HepG2 (cell line): Measurements from ENCODE around the gene ACTR1B. TPM values are rescaled to one million over a fixed set of nuclear protein-coding genes. Genes with fewer than 3 reads are reported as not detected.

Experiments
- ATAC-seq: fragments of 200-7000 bp; cut with Tn5 transposase; 3 replicates; pipeline ENCODE4 v1.9.1; 2020; ENCODE audit warnings: mild to moderate bottlenecking, moderate library complexity
- BruUV-seq: library from RNA; stranded (reverse); fragments of 400-500 nt; replicated peaks from 2 replicates; lab custom pipeline; 2021; lab: Mats Ljungman, UMichigan
- CTCF ChIA-PET: fragments of 300-600 bp; formaldehyde crosslinking; extraction: SDS; loops from one replicate; lab custom pipeline; 2021; ENCODE audit warnings: low total read pairs, inconsistent platforms, low intra/inter-chr PET ratio; lab: Yijun Ruan, JAX
- POLR2A ChIA-PET: fragments of 350-600 bp; sonication (Branson Sonifier 250); formaldehyde crosslinking; loops from one replicate; lab custom pipeline; 2020; ENCODE audit warnings: antibody characterized with exemption, inconsistent platforms; lab: Yijun Ruan, JAX
- DNase-seq: peaks from one replicate; pipeline ENCODE4 v3.0.0-alpha.2; 2015; ENCODE audit warnings: low spot score
- FAIRE-seq: peaks from 3 replicates; lab custom pipeline; 2011; peaks lifted over from hg19 to GRCh38; lab: Jason Lieb, UNC
- H2AFZ ChIP-seq: one replicate; pipeline ENCODE4 v1.6.1; 2011; ENCODE audit warnings: low read length, inconsistent platforms
- H3K27ac ChIP-seq: fragments of 300-600 bp; 3 replicates; pipeline ENCODE4 v1.8.0; 2011; ENCODE audit warnings: mixed run types, mild to moderate bottlenecking, mixed read lengths, low read length, inconsistent platforms; ENCODE audit not compliant: insufficient read depth; ENCODE audit errors: extremely low read length
- H3K27me3 ChIP-seq, 2 experiments: fragments of 200-600 bp in 1 of 2; 2 replicates in 1 of 2; 3 replicates in 1 of 2; pipeline versions ENCODE4 v1.6.0 to v1.8.0; 2011; ENCODE audit warnings: low read length in 2 of 2, mild to moderate bottlenecking in 2 of 2, moderate library complexity in 2 of 2, inconsistent platforms in 1 of 2; ENCODE audit not compliant: insufficient read depth in 2 of 2, control insufficient read depth in 1 of 2
- H3K36me3 ChIP-seq, 2 experiments: fragments of 200-600 bp in 1 of 2; replicated peaks in 1 of 2; 2 replicates in 1 of 2; 3 replicates in 1 of 2; pipeline versions ENCODE4 v1.5.1 to v1.8.0; 2011; ENCODE audit warnings: low read length in 2 of 2, inconsistent platforms in 1 of 2; ENCODE audit not compliant: insufficient read depth in 2 of 2, control insufficient read depth in 1 of 2
- H3K4me1 ChIP-seq: 2 replicates; pipeline ENCODE4 v1.5.1; 2012; ENCODE audit warnings: low read length, inconsistent platforms; ENCODE audit not compliant: insufficient read depth
- H3K4me2 ChIP-seq: 2 replicates; pipeline ENCODE4 v1.6.0; 2011; ENCODE audit warnings: low read depth, low read length, inconsistent platforms
- H3K4me3 ChIP-seq, 3 experiments: fragments of 200-600 bp in 1 of 3; sonication (generic), shearing (Covaris generic) in 1 of 3; replicated peaks in 1 of 3; 2 replicates each; pipeline ENCODE4 v1.5.1; 2011 to 2016; ENCODE audit warnings: low read length in 3 of 3, inconsistent platforms in 2 of 3, low read depth in 2 of 3, mild to moderate bottlenecking in 2 of 3, control low read depth in 1 of 3, mixed read lengths in 1 of 3; ENCODE audit not compliant: insufficient read depth in 1 of 3
- H3K79me2 ChIP-seq: one replicate; pipeline ENCODE4 v1.6.1; 2011; ENCODE audit warnings: low read length, inconsistent platforms; ENCODE audit not compliant: insufficient read depth
- H3K9ac ChIP-seq: 2 replicates; pipeline ENCODE4 v1.6.0; 2011; ENCODE audit warnings: mild to moderate bottlenecking, low read depth, low read length, inconsistent platforms; ENCODE audit not compliant: insufficient read depth
- H3K9me3 ChIP-seq: 2 replicates; pipeline ENCODE4 v1.5.1; 2012; ENCODE audit warnings: mild to moderate bottlenecking, low read length
- H4K20me1 ChIP-seq: 2 replicates; pipeline ENCODE4 v1.6.0; 2011; ENCODE audit warnings: inconsistent platforms, mild to moderate bottlenecking, low read length, moderate library complexity; ENCODE audit not compliant: insufficient read depth
- BHLHE40 ChIP-seq: IDR thresholded peaks from 2 replicates; pipeline ENCODE4 v1.6.1; 2011; ENCODE audit warnings: low read length, improper control_type of control experiment
- CBX5 ChIP-seq: sonication (generic); formaldehyde crosslinking; IDR thresholded peaks from 2 replicates; pipeline ENCODE4 v1.4.0; 2020; ENCODE audit warnings: missing genetic modification reagents, borderline replicate concordance
- GTF3A ChIP-seq: sonication (generic); formaldehyde crosslinking; conservative IDR thresholded peaks from 2 replicates; pipeline ENCODE4 v1.4.0; 2020; ENCODE audit warnings: mild to moderate bottlenecking, missing genetic modification reagents
- HNF4A ChIP-seq: sonication (generic); formaldehyde crosslinking; IDR thresholded peaks from 2 replicates; pipeline ENCODE4 v1.4.0; 2020; ENCODE audit warnings: missing genetic modification reagents
- HNRNPH1 ChIP-seq: fragments of 200-400 bp; formaldehyde crosslinking; optimal IDR thresholded peaks from 2 replicates; pipeline ENCODE3; 2017; ENCODE audit warnings: mild to moderate bottlenecking, low read depth, low read length
- MYNN ChIP-seq: sonication (generic); formaldehyde crosslinking; IDR thresholded peaks from 2 replicates; pipeline ENCODE4 v1.4.0; 2020; ENCODE audit warnings: mild to moderate bottlenecking, low read depth, missing genetic modification reagents
- RBM22 ChIP-seq: fragments of 200-400 bp; formaldehyde crosslinking; optimal IDR thresholded peaks from 2 replicates; pipeline ENCODE3; 2017; ENCODE audit warnings: mild to moderate bottlenecking, low read length, moderate library complexity
- RNF2 ChIP-seq: fragments of 450-650 bp; conservative IDR thresholded peaks from 2 replicates; pipeline ENCODE4 v1.6.1; 2016; ENCODE audit warnings: low read depth
- SMAD9 ChIP-seq: sonication (generic); formaldehyde crosslinking; IDR thresholded peaks from 2 replicates; pipeline ENCODE4 v1.5.1; 2020; ENCODE audit warnings: mild to moderate bottlenecking, missing genetic modification reagents
- ZC3H13 ChIP-seq: sonication (generic); formaldehyde crosslinking; IDR thresholded peaks from 2 replicates; pipeline ENCODE4 v1.8.1; 2023; ENCODE audit warnings: mild to moderate bottlenecking, missing genetic modification reagents, moderate library complexity
- ZNF12 ChIP-seq: sonication (generic); formaldehyde crosslinking; IDR thresholded peaks from 2 replicates; pipeline ENCODE4 v1.5.0; 2020; ENCODE audit warnings: missing genetic modification reagents
- ZNF274 ChIP-seq: sonication (generic); formaldehyde crosslinking; IDR thresholded peaks from 2 replicates; pipeline ENCODE4 v1.5.1; 2020; ENCODE audit warnings: mild to moderate bottlenecking, missing genetic modification reagents
- ZNF563 ChIP-seq: sonication (generic); formaldehyde crosslinking; IDR thresholded peaks from 2 replicates; pipeline ENCODE4 v1.8.0; 2022; ENCODE audit warnings: mild to moderate bottlenecking, moderate library complexity, missing genetic modification reagents
- ZNF572 ChIP-seq: sonication (generic); formaldehyde crosslinking; IDR thresholded peaks from 2 replicates; pipeline ENCODE4 v1.5.1; 2020; ENCODE audit warnings: mild to moderate bottlenecking, missing genetic modification reagents
- ZNF703 ChIP-seq: sonication (generic); formaldehyde crosslinking; IDR thresholded peaks from 2 replicates; pipeline ENCODE4 v1.5.1; 2020; ENCODE audit warnings: missing genetic modification reagents, mild to moderate bottlenecking, moderate library complexity, borderline replicate concordance
- WGBS: methylation state at CpG from one replicate; pipeline ENCODE4 v1.1.6; 2017; ENCODE audit warnings: low lambda C conversion rate; 5-methylcytosine and 5-hydroxymethylcytosine counted together
- in situ Hi-C: cut with HindIII; loops from 2 replicates; pipeline ENCODE4 v1.10.0; 2017; ENCODE audit warnings: low pct_unique_long_range_greater_than_20kb; ENCODE audit not compliant: extremely low pct_ligation_motif_present
- intact Hi-C: fragments of 100-400 bp; cut with micrococcal nuclease; formaldehyde crosslinking; loops from one replicate; pipeline ENCODE4 v1.10.0; 2022; ENCODE audit not compliant: unreplicated experiment
- polyA plus RNA-seq, 8 experiments: library from polyadenylated mRNA; depleted of rRNA in 3 of 8; stranded (reverse) in 7 of 8; unstranded in 1 of 8; fragments of >200 nt; fragmentation: Illumina TruSeq in 4 of 8; extraction: Trizol in 4 of 8; gene quantifications; 2 replicates each; pipeline versions ENCODE4 v1.2.1 to v1.2.3, GENCODE V29; 2011 to 2016; ENCODE audit warnings: low read depth in 4 of 8, missing spikeins in 1 of 8, mixed read lengths in 1 of 8; ENCODE audit not compliant: insufficient read depth in 1 of 8
- total RNA-seq, 5 experiments: library from RNA; depleted of rRNA; stranded (reverse); fragments of >200 nt; fragmentation: Illumina TruSeq; extraction: Trizol; gene quantifications; 2 replicates each; pipeline ENCODE4 v1.2.3, GENCODE V29; 2016; ENCODE audit warnings: low read depth in 1 of 5
- TF ChIP-seq, protein P1 (sequence below): IDR thresholded peaks from 2 replicates; pipeline ENCODE4 v1.6.1; 2016; ENCODE audit warnings: missing compliant biosample characterization, missing genetic modification reagents, borderline replicate concordance
- TF ChIP-seq, protein P2 (sequence below): sonication (generic); formaldehyde crosslinking; IDR thresholded peaks from 2 replicates; pipeline ENCODE4 v1.4.0; 2020; ENCODE audit warnings: missing genetic modification reagents, mild to moderate bottlenecking, borderline replicate concordance
- TF ChIP-seq, protein P3 (sequence below): IDR thresholded peaks from 2 replicates; pipeline ENCODE4 v1.4.0; 2020; ENCODE audit warnings: mild to moderate bottlenecking, missing genetic modification reagents

Gene ACTR1B
- total and polyA plus RNA-seq, 2 of the 13 experiments (the other 11 are each of a cell fraction or from before 2014, with no cell fraction given) = 61.7 to 76.7 TPM

- Histone ChIP-seq H3K27me3 (no peaks in the 10 kb centered on the region), H3K9ac (no peak overlapping the region), H3K36me3 (peaks cover 16 to 37% of the 10 kb centered on the region in 2 experiments), H3K9me3 (peaks cover 8% of the 10 kb centered on the region; the same call in 1 of the 2 replicates), H4K20me1 (no peaks in the 10 kb centered on the region), H3K79me2 (no peaks in the 10 kb centered on the region), H3K27ac (no peak overlapping the region), H2AFZ (no peak overlapping the region), H3K4me2 (no peak overlapping the region), H3K4me3 (no peak overlapping the region), H3K4me1 (no peaks in the 10 kb centered on the region)
- ChIA-PET CTCF (no interaction called here), POLR2A (interaction anchor here (1.6 to 12.2 kb wide), 3 partner anchors 8 to 1586 kb away, joined by 3 to 298 read pairs (median 35); partner anchors contain the start of genes ACTR1B and COX5B)
- no TSS peak for BruUV-seq
- intact Hi-C loops = no loop called here
- FAIRE-seq = no peak
- no peak for ATAC-seq
- DNase-seq = no peak
- in situ Hi-C loops = loop anchor here (25.0 kb wide), 1 partner anchor 1592 kb away; no protein-coding TSS in a partner anchor
- WGBS = 97% methylated on average over 5 of the region's 5 CpGs
- TF ChIP-seq CBX5 (CRISPR knock-in tag) (no peak), ZNF703 (CRISPR knock-in tag) (no peak), ZNF274 (CRISPR knock-in tag) (no peak), MYNN (CRISPR knock-in tag) (no peak), RNF2 (no peak), RBM22 (no peak), BHLHE40 (no peak), ZNF572 (CRISPR knock-in tag) (no peak), ZNF563 (no peak), ZNF12 (CRISPR knock-in tag) (no peak), ZC3H13 (CRISPR knock-in tag) (no peak), HNRNPH1 (no peak), GTF3A (CRISPR knock-in tag) (no peak), HNF4A (CRISPR knock-in tag) (no peak), SMAD9 (CRISPR knock-in tag) (no peak)
- TF ChIP-seq, protein P1, sequence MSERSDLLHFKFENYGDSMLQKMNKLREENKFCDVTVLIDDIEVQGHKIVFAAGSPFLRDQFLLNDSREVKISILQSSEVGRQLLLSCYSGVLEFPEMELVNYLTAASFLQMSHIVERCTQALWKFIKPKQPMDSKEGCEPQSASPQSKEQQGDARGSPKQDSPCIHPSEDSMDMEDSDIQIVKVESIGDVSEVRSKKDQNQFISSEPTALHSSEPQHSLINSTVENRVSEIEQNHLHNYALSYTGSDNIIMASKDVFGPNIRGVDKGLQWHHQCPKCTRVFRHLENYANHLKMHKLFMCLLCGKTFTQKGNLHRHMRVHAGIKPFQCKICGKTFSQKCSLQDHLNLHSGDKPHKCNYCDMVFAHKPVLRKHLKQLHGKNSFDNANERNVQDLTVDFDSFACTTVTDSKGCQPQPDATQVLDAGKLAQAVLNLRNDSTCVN (CRISPR knock-in tag) = no peak
- TF ChIP-seq, protein P2, sequence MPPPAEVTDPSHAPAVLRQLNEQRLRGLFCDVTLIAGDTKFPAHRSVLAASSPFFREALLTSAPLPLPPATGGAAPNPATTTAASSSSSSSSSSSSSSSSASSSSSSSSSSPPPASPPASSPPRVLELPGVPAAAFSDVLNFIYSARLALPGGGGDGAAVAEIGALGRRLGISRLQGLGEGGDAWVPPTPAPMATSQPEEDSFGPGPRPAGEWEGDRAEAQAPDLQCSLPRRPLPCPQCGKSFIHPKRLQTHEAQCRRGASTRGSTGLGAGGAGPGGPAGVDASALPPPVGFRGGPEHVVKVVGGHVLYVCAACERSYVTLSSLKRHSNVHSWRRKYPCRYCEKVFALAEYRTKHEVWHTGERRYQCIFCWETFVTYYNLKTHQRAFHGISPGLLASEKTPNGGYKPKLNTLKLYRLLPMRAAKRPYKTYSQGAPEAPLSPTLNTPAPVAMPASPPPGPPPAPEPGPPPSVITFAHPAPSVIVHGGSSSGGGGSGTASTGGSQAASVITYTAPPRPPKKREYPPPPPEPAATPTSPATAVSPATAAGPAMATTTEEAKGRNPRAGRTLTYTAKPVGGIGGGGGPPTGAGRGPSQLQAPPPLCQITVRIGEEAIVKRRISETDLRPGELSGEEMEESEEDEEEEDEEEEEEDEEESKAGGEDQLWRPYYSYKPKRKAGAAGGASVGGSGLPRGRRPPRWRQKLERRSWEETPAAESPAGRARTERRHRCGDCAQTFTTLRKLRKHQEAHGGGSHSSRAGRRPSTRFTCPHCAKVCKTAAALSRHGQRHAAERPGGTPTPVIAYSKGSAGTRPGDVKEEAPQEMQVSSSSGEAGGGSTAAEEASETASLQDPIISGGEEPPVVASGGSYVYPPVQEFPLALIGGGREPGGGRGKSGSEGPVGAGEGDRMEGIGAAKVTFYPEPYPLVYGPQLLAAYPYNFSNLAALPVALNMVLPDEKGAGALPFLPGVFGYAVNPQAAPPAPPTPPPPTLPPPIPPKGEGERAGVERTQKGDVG (CRISPR knock-in tag) = no peak
- TF ChIP-seq, protein P3, sequence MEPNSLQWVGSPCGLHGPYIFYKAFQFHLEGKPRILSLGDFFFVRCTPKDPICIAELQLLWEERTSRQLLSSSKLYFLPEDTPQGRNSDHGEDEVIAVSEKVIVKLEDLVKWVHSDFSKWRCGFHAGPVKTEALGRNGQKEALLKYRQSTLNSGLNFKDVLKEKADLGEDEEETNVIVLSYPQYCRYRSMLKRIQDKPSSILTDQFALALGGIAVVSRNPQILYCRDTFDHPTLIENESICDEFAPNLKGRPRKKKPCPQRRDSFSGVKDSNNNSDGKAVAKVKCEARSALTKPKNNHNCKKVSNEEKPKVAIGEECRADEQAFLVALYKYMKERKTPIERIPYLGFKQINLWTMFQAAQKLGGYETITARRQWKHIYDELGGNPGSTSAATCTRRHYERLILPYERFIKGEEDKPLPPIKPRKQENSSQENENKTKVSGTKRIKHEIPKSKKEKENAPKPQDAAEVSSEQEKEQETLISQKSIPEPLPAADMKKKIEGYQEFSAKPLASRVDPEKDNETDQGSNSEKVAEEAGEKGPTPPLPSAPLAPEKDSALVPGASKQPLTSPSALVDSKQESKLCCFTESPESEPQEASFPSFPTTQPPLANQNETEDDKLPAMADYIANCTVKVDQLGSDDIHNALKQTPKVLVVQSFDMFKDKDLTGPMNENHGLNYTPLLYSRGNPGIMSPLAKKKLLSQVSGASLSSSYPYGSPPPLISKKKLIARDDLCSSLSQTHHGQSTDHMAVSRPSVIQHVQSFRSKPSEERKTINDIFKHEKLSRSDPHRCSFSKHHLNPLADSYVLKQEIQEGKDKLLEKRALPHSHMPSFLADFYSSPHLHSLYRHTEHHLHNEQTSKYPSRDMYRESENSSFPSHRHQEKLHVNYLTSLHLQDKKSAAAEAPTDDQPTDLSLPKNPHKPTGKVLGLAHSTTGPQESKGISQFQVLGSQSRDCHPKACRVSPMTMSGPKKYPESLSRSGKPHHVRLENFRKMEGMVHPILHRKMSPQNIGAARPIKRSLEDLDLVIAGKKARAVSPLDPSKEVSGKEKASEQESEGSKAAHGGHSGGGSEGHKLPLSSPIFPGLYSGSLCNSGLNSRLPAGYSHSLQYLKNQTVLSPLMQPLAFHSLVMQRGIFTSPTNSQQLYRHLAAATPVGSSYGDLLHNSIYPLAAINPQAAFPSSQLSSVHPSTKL (CRISPR knock-in tag) = no peak
These were observed 9.5 kb downstream of the ACTR1B start for GRCh38 chr2:97654309-97654708.
